B cell (primary cell): ENCODE results near the gene RNF220.

Source experiments
- EZH2 ChIP-seq: IDR thresholded peaks from 2 replicates; pipeline ENCODE4 v1.6.1; 2012; ENCODE audit warnings: borderline replicate concordance, low read depth, mild to moderate bottlenecking, moderate library complexity, low read length; ENCODE audit not compliant: insufficient read depth, poor library complexity, severe bottlenecking
- TF ChIP-seq, protein P1 (sequence below): fragments of 200-600 bp; IDR thresholded peaks from one replicate; pipeline ENCODE4 v1.8.0; 2022; ENCODE audit warnings: antibody characterized with exemption, mild to moderate bottlenecking

DNA sequence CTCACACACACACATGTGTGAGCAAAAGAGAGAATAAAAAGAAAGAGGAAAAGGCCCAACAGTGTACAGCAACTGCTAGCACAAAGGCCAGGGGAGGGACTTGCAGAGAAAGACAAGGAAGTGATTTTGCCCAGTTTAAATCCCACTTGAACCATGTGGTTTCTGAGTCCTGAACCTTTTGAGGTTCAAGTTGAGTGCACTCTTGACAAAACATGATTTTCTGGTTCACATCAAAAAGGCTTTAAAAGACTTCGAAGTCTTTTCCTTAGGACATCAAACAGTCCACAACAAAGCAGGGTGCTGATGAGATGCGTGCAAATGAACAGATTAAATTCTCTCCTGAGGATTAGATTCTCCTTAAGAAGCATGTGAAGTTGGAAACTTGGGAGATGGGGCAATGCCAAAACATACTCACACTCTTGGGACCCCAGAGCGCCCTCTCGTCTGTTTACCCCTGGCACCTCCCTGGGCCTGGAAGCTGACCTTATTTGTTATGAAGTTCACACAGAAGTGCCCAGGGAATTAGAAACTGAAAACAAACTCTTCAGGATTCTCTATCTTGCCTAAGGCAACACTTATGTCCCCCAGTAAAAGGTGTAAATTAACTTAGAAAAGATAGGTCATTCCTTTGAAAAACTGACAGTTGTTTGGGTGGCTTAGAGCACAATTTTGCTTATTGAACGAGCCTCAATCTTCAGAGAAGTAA is 31.5 kb downstream of the RNF220 start:
- TF ChIP-seq, protein P1, sequence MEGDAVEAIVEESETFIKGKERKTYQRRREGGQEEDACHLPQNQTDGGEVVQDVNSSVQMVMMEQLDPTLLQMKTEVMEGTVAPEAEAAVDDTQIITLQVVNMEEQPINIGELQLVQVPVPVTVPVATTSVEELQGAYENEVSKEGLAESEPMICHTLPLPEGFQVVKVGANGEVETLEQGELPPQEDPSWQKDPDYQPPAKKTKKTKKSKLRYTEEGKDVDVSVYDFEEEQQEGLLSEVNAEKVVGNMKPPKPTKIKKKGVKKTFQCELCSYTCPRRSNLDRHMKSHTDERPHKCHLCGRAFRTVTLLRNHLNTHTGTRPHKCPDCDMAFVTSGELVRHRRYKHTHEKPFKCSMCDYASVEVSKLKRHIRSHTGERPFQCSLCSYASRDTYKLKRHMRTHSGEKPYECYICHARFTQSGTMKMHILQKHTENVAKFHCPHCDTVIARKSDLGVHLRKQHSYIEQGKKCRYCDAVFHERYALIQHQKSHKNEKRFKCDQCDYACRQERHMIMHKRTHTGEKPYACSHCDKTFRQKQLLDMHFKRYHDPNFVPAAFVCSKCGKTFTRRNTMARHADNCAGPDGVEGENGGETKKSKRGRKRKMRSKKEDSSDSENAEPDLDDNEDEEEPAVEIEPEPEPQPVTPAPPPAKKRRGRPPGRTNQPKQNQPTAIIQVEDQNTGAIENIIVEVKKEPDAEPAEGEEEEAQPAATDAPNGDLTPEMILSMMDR = no peak
- TF ChIP-seq EZH2 = no peak
